GM23248 (cell line): ENCODE data around the gene CACHD1.

Source experiments
- EZH2 ChIP-seq: fragments of 200-600 bp; sonication (generic); IDR thresholded peaks from 2 replicates; pipeline ENCODE4 v1.6.1; 2018; ENCODE audit warnings: antibody characterized with exemption, mild to moderate bottlenecking; ENCODE audit not compliant: insufficient read depth, poor library complexity, severe bottlenecking
- EZH2phosphoT487 ChIP-seq: fragments of 200-600 bp; sonication (generic); IDR thresholded peaks from 2 replicates; pipeline ENCODE4 v1.6.1; 2018; ENCODE audit warnings: antibody characterized with exemption, moderate library complexity, mild to moderate bottlenecking, low read depth; ENCODE audit not compliant: insufficient read depth

GRCh38 chr1:64631346-64632034, 161.6 kb downstream of the CACHD1 start:
- TF ChIP-seq EZH2, result no peak
- no peak for TF ChIP-seq EZH2phosphoT487
